Stimulated activated CD8-positive, alpha-beta memory T cell treated with anti-CD3 and anti-CD28 coated beads, Interleukin-7, amount 100 ng/mL, for 1 hour (primary cell): ENCODE results near the gene CASQ2.
"Not testable (repeated sequence)": the region's sequence is repeated elsewhere in the genome, so short reads cannot be mapped to it uniquely, and the experiment has no call there.

Experiments
- DNase-seq, 2 donors: peaks; one replicate each; pipeline ENCODE4 v3.0.0-alpha.2; 2020; ENCODE audit warnings: low read depth in 2 of 2

The CASQ2 gene

DNA sequence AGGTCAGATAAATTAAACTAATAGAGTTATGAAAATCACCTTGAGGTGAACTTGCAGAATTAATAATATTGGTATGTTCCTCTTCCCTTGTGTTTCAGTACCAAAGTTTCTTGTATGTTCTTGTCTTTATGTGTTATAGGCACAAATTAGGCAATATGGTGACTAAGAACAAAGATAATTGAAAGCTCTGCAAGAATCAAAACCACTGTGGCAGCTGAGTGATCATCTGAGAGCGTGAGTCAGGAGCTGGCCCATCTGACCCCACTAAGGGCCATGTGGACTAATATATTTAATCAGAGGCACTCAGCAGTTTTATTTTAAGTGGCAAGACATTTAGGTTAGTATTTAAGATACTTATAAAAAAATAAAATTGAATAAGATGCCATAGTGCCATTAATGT lies 12.8 kb upstream of the CASQ2 start:
- DNase-seq: no peak

- DNase-seq: not testable (repeated sequence)
Measured at GRCh38 chr1:115780655-115781054, 12.1 kb upstream of the CASQ2 start.

DNA sequence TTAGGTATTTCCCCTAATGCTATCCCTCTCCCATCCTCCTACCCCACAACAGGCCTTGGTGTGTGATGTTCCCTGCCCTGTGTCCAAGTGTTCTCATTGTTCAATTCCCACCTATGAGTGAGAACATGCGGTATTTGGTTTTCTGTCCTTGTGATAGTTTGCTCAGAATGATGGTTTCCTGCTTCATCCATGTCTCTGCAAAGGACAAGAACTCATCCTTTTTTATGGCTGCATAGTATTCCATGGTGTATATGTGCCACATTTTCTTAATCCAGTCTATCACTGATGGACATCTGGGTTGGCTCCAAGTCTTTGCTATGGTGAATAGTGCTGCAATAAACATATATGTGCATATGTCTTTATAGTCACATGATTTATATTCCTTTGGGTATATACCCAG lies 10.6 kb upstream of the CASQ2 start:
- not testable (repeated sequence) for DNase-seq

GRCh38 chr1:115771847-115772457 lies 3.4 kb upstream of the CASQ2 start:
- DNase-seq: no peak

DNA sequence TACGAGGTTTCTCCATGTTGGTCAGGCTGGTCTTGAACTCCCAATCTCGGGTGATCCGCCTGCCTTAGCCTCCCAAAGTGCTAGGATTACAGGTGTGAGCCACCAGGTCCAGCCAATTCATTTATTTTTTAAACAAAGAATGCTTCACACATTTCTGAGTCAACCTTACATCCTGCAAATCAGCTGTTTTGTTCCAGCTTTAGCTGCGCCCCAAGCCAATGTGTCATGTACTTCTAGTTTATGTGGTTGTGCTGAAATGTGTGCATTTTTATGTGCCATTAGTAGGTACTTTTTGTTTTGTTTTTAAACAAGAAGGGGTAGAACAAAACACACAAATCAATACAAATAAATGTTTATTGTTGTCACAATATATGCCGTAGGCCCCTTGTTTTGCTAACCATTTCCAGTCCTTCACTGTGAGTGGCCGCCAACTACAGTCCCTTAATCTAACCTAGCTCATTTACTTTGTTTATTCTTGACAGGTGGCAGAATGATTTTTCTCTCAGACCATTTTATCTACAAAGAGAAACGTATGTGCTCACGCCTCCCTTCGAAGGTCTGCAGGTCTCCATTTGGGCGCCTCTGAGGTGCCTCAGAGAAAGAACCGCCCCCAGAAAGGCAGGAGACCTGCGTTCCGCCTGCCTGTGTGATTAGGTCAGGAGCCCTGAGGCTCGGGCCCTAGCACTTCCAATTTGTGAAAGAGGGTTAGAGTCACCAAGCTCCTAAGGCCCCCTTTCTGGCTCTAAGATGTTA lies 2.8 kb upstream of the CASQ2 start:
- DNase-seq: no peak

GRCh38 chr1:115767403-115767802 lies 1.1 kb downstream of the CASQ2 start:
- DNase-seq: no peak

DNA sequence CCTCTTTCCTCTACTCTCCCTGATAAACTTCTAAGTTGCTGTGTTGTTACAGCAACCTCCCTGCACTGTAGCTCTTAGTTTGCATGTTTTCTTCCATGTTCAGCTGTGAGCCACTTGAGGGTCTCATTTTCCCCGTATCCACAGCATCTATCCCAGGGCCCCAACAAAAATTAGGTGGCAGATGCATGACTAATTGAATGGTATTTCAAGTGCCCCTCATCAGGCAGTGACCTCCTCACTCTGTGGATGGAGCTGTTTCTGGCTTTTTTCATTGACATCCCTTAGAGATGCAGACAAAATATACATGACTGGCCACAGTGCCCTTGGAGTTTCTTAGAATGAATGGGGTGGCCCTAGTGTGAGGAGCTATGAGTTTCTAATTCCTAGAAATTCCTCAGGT lies 3.4 kb downstream of the CASQ2 start:
- DNase-seq: no peak

DNA sequence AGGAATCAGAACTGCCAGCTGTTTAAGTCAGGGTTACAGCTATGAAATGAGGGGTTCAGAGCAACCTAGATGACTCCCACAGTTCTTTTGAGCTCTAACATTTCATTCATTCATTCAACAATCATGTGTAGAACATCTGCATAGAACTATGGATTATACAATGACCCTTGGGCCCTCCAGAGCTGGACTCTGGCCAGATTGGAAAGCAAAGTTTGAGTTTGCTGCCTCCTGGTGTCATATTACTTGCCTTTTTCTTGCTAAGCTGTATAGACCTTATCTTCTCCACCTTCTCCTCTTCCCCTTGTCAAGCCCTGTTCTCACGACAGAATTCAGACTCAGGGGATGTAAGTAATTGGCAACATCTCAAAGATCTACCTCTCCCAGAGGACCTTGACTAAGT lies 4.0 kb downstream of the CASQ2 start:
- DNase-seq: no peak

DNA sequence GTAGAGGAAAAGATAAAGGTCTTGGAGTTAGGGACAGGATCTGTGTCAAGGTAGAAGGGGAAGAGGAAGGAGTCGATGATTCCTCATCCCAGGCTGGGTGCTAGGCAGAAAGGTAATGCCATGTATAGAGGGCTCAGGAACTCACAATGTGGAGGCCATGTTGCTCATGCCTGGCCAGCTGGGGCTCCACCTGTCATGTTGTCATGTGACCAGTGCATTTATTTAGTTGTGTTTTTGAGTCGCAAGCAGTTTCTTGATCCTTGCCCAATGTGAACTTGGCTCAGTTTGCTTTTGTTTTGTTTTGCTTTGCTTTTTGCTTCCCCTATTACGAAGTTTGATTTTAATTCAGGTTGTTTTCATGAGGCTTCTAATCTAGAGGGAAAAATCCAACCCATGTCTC lies 5.7 kb downstream of the CASQ2 start:
- no peak for DNase-seq

DNA sequence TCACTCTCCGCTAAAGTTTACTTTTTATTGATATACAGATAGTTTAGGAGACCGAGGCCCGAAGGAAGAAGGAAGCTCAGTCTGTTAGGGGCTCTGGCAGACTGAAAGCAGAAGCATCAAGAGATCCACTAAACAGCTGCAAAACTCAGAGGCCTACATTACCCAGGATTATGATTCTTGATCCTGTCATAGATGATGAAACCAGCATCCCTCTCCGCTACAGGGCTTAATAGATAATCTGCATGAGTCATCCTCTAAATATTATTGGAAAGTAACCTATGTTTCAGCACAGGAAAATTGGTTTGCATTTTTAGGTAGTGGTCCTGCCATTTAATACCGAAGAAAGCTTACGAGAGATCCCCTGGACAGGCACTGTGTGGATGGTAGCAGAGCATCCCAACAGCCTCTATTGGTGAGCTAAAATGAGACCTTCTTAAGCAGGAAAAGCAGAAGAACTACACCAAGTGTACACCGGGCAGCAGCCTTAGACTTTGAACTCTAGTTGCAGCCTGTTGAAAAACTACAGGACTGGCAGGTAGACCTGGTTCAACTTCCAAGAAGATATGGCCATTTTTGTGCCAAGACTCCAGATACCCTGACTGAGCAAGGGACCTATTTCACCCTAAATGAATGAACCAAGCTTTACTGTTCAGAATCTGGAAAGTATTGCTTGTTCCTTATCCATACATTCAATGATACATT lies 6.8 kb downstream of the CASQ2 start:
- no peak for DNase-seq

DNA sequence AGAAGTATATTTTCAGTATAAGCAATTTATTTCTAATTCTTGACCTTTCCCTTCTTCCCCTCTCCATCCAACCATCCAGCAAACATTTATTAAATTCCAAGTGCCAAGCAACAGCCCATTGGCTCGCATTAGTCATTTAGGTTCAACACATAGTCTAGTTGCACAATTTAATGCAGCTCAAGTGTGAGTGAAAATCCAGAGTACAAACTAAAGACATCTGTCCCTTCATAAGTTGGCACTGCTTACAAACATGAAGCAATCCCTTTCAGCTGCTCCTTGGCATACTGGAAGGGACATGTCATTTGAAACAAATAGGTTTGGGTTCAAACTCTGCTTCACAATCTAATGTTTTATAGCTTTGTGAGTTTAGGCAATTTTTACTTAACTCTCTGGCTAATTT lies 10.7 kb downstream of the CASQ2 start:
- no peak for DNase-seq

- DNase-seq: no peak
Measured at GRCh38 chr1:115757326-115757725, 11.2 kb downstream of the CASQ2 start.

GRCh38 chr1:115755456-115756370 lies 12.8 kb downstream of the CASQ2 start:
- DNase-seq: no peak

GRCh38 chr1:115753830-115754229 lies 14.7 kb downstream of the CASQ2 start:
- DNase-seq: no peak

DNA sequence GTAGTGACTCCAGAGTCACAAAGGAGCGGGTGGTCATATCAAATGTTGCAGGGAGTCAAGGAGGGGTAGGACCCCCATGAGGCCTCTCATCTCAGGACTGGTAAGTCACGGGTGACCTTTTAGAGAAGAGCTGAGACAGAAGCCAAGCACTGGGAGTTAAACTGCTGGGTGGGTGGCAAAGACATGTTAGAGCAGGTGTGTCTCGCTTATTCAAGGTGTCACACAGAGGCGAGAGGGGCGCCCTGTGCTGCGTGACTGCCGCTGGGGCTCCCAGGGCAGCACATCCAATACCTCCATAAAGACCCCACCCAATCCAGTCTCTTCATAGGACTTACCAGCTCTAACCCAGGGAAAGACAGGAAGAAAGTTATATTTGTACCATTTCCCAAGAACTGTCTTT lies 15.2 kb downstream of the CASQ2 start:
- DNase-seq: no peak

- DNase-seq: no peak
Measured at GRCh38 chr1:115748401-115749150, 19.9 kb downstream of the CASQ2 start.

DNA sequence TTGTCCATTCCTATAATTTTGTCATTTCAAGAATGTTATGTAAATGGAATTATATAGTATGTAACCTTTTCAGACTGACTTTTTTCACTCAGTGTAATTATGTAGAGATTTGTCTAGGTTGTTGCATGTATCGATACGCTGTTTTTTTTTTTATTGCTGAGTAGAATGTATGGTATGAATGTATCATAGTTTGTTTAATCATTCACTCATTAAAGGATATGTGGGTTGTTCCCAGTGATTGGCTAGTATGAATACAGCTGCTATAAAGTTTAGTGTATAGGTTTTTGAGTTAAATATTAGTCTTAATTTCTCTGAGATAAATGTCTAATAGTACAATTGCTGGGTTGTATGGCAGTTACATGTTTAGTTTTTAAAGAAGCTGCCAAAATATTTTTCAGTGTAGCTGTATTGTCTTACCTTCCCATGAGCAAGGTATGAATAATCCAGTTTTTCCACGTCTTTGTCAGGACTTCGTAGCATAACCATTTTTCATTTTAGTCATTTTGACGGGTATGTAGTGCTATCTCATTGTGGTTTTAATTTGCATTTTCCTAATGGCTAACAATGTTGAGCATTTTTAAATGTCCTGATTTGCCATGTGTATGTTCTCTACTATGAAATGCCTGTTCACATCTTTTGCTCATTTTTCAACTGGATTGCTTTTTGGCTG lies 22.4 kb downstream of the CASQ2 start:
- no peak for DNase-seq

GRCh38 chr1:115744646-115745275 lies 23.8 kb downstream of the CASQ2 start:
- DNase-seq: no peak

- DNase-seq: no peak
Measured at GRCh38 chr1:115740811-115741210, 27.7 kb downstream of the CASQ2 start.

GRCh38 chr1:115732316-115732715 lies 36.2 kb downstream of the CASQ2 start:
- no peak for DNase-seq
